HCT116 (cell line): ENCODE results near the gene LDLRAD4. TPM values are rescaled to one million over a fixed set of nuclear protein-coding genes. Genes with fewer than 3 reads are reported as not detected.

ENCODE experiments used
- ATAC-seq: fragments of 200-7000 bp; cut with Tn5 transposase; 2 replicates; pipeline ENCODE4 v1.9.1; 2020; ENCODE audit warnings: mild to moderate bottlenecking, moderate library complexity
- BruUV-seq: library from RNA; stranded (reverse); fragments of 400-500 nt; replicated peaks from 2 replicates; lab custom pipeline; 2021; lab: Mats Ljungman, UMichigan
- CTCF ChIA-PET: fragments of 300-600 bp; sonication (Branson Sonifier 250); formaldehyde crosslinking; loops from one replicate; lab custom pipeline; 2021; ENCODE audit warnings: antibody characterized with exemption; lab: Charles Lee
- POLR2A ChIA-PET: fragments of 300-600, 350-600 bp; sonication (Branson Sonifier 250); formaldehyde crosslinking; loops from one replicate; lab custom pipeline; 2021; ENCODE audit warnings: antibody characterized with exemption; lab: Charles Lee
- RAD21 ChIA-PET, 2 experiments: fragments of 300-600 bp; sonication (Branson Sonifier 250); formaldehyde crosslinking; loops; one replicate each; lab custom pipeline; 2023; ENCODE audit warnings: low total read pairs in 2 of 2; ENCODE audit not compliant: uncharacterized antibody in 2 of 2, unreplicated experiment in 2 of 2, low non-redundant PET in 1 of 2; lab: Charles Lee
- DNase-seq: peaks from one replicate; pipeline ENCODE4 v3.0.0-alpha.2; 2010; ENCODE audit warnings: low read depth, low spot score
- H2AFZ ChIP-seq: fragments of 200-600 bp; shearing (Covaris generic), sonication (generic); 2 replicates; pipeline ENCODE4 v1.6.1; 2017; ENCODE audit warnings: low read depth, mixed run types, mixed read lengths, antibody characterized with exemption, low read length; ENCODE audit not compliant: poor library complexity, severe bottlenecking
- H3K27ac ChIP-seq: 2 replicates; pipeline ENCODE4 v1.5.1; 2012; ENCODE audit warnings: low read depth, low read length
- H3K27me3 ChIP-seq: fragments of 200-600 bp; sonication (generic); 2 replicates; pipeline ENCODE4 v1.6.1; 2016; ENCODE audit warnings: mixed run types, low read length, mixed read lengths; ENCODE audit not compliant: insufficient read depth
- H3K36me3 ChIP-seq, 2 experiments: fragments of 200-500 bp in 1 of 2; fragments of 200-600 bp in 1 of 2; sonication (Bioruptor generic) in 1 of 2; sonication (generic) in 1 of 2; 2 replicates each; pipeline versions ENCODE4 v1.5.1 to v1.6.1; 2014 to 2016; ENCODE audit warnings: low read length in 2 of 2, inconsistent platforms in 1 of 2, mixed read lengths in 1 of 2, mixed run types in 1 of 2; ENCODE audit not compliant: insufficient read depth in 2 of 2, control insufficient read depth in 1 of 2
- H3K4me1 ChIP-seq, 2 experiments: fragments of 200-600 bp in 1 of 2; sonication (generic) in 1 of 2; 2 replicates each; pipeline versions ENCODE4 v1.5.1 to v1.6.1; 2012 to 2017; ENCODE audit warnings: low read length in 2 of 2, inconsistent platforms in 1 of 2, mild to moderate bottlenecking in 1 of 2, mixed read lengths in 1 of 2, mixed run types in 1 of 2, moderate library complexity in 1 of 2; ENCODE audit not compliant: insufficient read depth in 2 of 2, control insufficient read depth in 1 of 2
- H3K4me2 ChIP-seq: fragments of 200-600 bp; sonication (generic); 2 replicates; pipeline ENCODE4 v1.6.1; 2017; ENCODE audit warnings: mixed run types, low read length, mixed read lengths
- H3K4me3 ChIP-seq, 2 experiments: fragments of 200-600 bp in 1 of 2; sonication (generic) in 1 of 2; replicated peaks in 1 of 2; 2 replicates each; pipeline ENCODE4 v1.5.1; 2011 to 2016; ENCODE audit warnings: low read length in 2 of 2, control low read depth in 1 of 2, low read depth in 1 of 2, mild to moderate bottlenecking in 1 of 2, mixed read lengths in 1 of 2, mixed run types in 1 of 2
- H3K79me2 ChIP-seq: fragments of 200-600 bp; sonication (generic); 2 replicates; pipeline ENCODE4 v1.6.1; 2017; ENCODE audit warnings: mild to moderate bottlenecking, mixed run types, low read length, moderate library complexity, mixed read lengths; ENCODE audit not compliant: insufficient read depth
- H3K9ac ChIP-seq: fragments of 200-600 bp; sonication (generic); 2 replicates; pipeline ENCODE4 v1.6.1; 2016; ENCODE audit warnings: low read length, mixed read lengths
- H3K9me2 ChIP-seq: fragments of 200-600 bp; sonication (generic), shearing (Covaris generic); 2 replicates; pipeline ENCODE4 v1.6.1; 2017; ENCODE audit warnings: mixed run types, mild to moderate bottlenecking, moderate library complexity; ENCODE audit not compliant: insufficient read depth
- H3K9me3 ChIP-seq, 2 experiments: fragments of 200-500 bp in 1 of 2; fragments of 200-600 bp in 1 of 2; sonication (Bioruptor generic) in 1 of 2; sonication (generic) in 1 of 2; 2 replicates each; pipeline ENCODE4 v1.6.1; 2014 to 2017; ENCODE audit warnings: low read length in 2 of 2, mixed read lengths in 2 of 2, inconsistent platforms in 1 of 2, low read depth in 1 of 2, mild to moderate bottlenecking in 1 of 2, mixed run types in 1 of 2, moderate library complexity in 1 of 2; ENCODE audit not compliant: control insufficient read depth in 1 of 2, insufficient read depth in 1 of 2
- H4K20me1 ChIP-seq: fragments of 200-600 bp; sonication (generic), shearing (Covaris generic); 2 replicates; pipeline ENCODE4 v1.6.1; 2017; ENCODE audit warnings: mixed run types, mild to moderate bottlenecking, moderate library complexity; ENCODE audit not compliant: insufficient read depth
- CBX3 ChIP-seq: IDR thresholded peaks from 2 replicates; pipeline ENCODE4 v1.6.1; 2012; ENCODE audit warnings: low read depth
- CEBPB ChIP-seq: IDR thresholded peaks from 2 replicates; pipeline ENCODE4 v1.6.1; 2012; ENCODE audit warnings: low read depth
- EGR1 ChIP-seq: IDR thresholded peaks from 2 replicates; pipeline ENCODE4 v1.6.1; 2012; ENCODE audit warnings: low read depth
- ELF1 ChIP-seq: IDR thresholded peaks from 2 replicates; pipeline ENCODE4 v1.6.1; 2012; ENCODE audit warnings: low read depth, borderline replicate concordance
- EZH2 ChIP-seq: fragments of 200-600 bp; sonication (generic); IDR thresholded peaks from 2 replicates; pipeline ENCODE4 v1.6.1; 2017; ENCODE audit warnings: antibody characterized with exemption, mixed run types
- EZH2phosphoT487 ChIP-seq: fragments of 200-600 bp; IDR thresholded peaks from 2 replicates; pipeline ENCODE4 v1.6.1; 2018; ENCODE audit warnings: antibody characterized with exemption, borderline replicate concordance
- FOSL1 ChIP-seq: IDR thresholded peaks from 2 replicates; pipeline ENCODE4 v1.6.1; 2012; ENCODE audit warnings: low read depth
- JUND ChIP-seq: IDR thresholded peaks from 2 replicates; pipeline ENCODE4 v1.6.1; 2012
- SP1 ChIP-seq: IDR thresholded peaks from 2 replicates; pipeline ENCODE4 v1.6.1; 2012; ENCODE audit warnings: low read depth
- SRF ChIP-seq: IDR thresholded peaks from 2 replicates; pipeline ENCODE4 v1.6.1; 2012; ENCODE audit warnings: low read depth
- TCF7L2 ChIP-seq: IDR thresholded peaks from 2 replicates; pipeline ENCODE4 v1.7.0; 2011; ENCODE audit warnings: borderline replicate concordance, inconsistent platforms; ENCODE audit not compliant: insufficient read depth, insufficient read length; ENCODE audit errors: extremely low read depth
- YY1 ChIP-seq: IDR thresholded peaks from 2 replicates; pipeline ENCODE4 v1.6.1; 2011; ENCODE audit warnings: low read length, low read depth, moderate library complexity, mild to moderate bottlenecking; ENCODE audit not compliant: insufficient replicate concordance; ENCODE audit errors: extremely low read depth
- ZFX ChIP-seq: fragments of 450-650 bp; IDR thresholded peaks from 2 replicates; pipeline ENCODE4 v1.6.1; 2017
- intact Hi-C: fragments of 100-400 bp; cut with micrococcal nuclease; formaldehyde crosslinking; loops from 2 replicates; pipeline ENCODE4 v1.10.0; 2022
- total RNA-seq: library from RNA; stranded (reverse); gene quantifications from one replicate; pipeline ENCODE4 v1.2.1, GENCODE V29; 2021; ENCODE audit not compliant: unreplicated experiment
- TF ChIP-seq, protein P1 (sequence below): IDR thresholded peaks from 2 replicates; pipeline ENCODE4 v1.6.1; 2012; ENCODE audit warnings: low read depth
- TF ChIP-seq, protein P2 (sequence below): IDR thresholded peaks from 2 replicates; pipeline ENCODE4 v1.6.1; 2011; ENCODE audit warnings: mild to moderate bottlenecking, low read length, moderate library complexity; ENCODE audit not compliant: insufficient replicate concordance; ENCODE audit errors: extremely low read depth
- TF ChIP-seq, protein P3 (sequence below): IDR thresholded peaks from 2 replicates; pipeline ENCODE4 v1.6.1; 2012
- TF ChIP-seq, protein P4 (sequence below), 3 experiments: fragments of 200-600 bp in 1 of 3; sonication (generic) in 1 of 3; IDR thresholded peaks in 2 of 3; conservative IDR thresholded peaks in 1 of 3; 2 replicates each; pipeline ENCODE4 v1.5.1; 2012 to 2017; ENCODE audit warnings: low read depth in 2 of 3, low read length in 2 of 3, antibody characterized with exemption in 1 of 3, borderline replicate concordance in 1 of 3, control low read depth in 1 of 3, mild to moderate bottlenecking in 1 of 3, mixed read lengths in 1 of 3, mixed run types in 1 of 3, moderate library complexity in 1 of 3; ENCODE audit not compliant: insufficient read depth in 1 of 3

Gene LDLRAD4
- total RNA-seq, 1 experiment from 2014 or later, result 1.2 TPM

DNA sequence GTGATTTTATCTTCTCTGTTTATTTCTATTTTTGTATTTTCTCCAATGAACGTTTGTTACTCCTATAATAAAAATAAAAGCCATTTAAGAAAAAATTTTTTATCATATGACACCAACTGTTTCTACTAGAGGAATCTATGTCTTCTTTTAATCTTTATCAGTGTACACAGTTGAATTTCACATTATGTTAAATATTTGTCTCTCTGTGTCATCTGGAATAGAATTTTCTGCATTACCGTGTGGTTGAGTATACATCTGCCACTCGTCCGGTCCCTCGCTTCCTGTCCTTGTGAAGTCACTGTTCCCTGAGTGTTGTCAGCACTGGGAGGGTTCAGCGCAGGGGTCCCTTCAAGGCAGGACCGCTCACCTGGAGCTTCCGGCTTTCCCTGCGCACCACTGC is 99.2 kb downstream of the LDLRAD4 start (continued):
- TF ChIP-seq, protein P1, sequence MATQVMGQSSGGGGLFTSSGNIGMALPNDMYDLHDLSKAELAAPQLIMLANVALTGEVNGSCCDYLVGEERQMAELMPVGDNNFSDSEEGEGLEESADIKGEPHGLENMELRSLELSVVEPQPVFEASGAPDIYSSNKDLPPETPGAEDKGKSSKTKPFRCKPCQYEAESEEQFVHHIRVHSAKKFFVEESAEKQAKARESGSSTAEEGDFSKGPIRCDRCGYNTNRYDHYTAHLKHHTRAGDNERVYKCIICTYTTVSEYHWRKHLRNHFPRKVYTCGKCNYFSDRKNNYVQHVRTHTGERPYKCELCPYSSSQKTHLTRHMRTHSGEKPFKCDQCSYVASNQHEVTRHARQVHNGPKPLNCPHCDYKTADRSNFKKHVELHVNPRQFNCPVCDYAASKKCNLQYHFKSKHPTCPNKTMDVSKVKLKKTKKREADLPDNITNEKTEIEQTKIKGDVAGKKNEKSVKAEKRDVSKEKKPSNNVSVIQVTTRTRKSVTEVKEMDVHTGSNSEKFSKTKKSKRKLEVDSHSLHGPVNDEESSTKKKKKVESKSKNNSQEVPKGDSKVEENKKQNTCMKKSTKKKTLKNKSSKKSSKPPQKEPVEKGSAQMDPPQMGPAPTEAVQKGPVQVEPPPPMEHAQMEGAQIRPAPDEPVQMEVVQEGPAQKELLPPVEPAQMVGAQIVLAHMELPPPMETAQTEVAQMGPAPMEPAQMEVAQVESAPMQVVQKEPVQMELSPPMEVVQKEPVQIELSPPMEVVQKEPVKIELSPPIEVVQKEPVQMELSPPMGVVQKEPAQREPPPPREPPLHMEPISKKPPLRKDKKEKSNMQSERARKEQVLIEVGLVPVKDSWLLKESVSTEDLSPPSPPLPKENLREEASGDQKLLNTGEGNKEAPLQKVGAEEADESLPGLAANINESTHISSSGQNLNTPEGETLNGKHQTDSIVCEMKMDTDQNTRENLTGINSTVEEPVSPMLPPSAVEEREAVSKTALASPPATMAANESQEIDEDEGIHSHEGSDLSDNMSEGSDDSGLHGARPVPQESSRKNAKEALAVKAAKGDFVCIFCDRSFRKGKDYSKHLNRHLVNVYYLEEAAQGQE, result no peak
- no peak for TF ChIP-seq SP1
- no peak for TF ChIP-seq CEBPB
- TF ChIP-seq FOSL1, result no peak
- no peak for TF ChIP-seq EZH2phosphoT487
- no peak for TF ChIP-seq JUND
- no peak for TF ChIP-seq EGR1

DNA sequence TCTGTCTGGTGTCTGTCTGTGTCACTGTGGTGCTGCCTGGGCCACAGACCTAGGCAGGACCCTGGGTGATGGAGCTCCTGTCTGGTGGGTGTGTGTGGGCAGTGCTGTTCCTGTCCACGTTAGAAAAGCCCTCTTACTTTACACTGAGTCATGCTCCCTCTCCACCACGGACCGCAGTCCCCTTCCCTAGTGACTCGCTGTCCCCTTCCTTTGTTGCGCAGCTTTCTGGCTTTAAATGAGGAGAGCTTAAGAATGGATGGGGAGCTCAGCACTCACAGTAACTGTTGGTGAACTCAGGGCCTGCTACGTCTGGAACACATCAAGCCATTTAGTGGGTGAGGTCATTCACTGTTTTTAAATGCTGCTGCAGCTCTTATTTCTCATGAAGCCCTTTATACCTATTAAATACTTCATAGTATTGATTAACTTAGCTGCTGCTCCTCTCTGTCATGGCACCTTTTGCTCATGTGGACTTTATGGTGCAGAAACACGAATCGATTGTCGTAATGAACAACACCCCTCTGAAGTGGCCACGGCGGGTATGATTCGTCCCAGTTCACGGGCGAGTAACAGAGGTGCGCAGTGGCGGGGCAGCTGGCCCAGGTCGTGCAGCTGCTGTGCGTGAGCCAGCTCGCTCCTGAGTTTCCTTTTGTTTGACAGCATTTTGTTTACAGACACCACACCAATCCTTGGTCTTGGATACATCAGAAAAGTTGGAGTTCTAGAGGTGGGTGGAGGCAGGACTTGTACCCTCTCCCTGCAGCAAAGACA is 100.4 kb downstream of the LDLRAD4 start:
- Histone ChIP-seq H3K27me3 (no peaks in the 10 kb centered on the region), H3K36me3 (no peaks in the 10 kb centered on the region), H3K4me3 (no peak overlapping the region), H3K79me2 (no peaks in the 10 kb centered on the region), H3K9me3 (peaks cover 7 to 11% of the 10 kb centered on the region in 2 experiments; a peak in 3 of 4 replicates), H3K27ac (no peak overlapping the region), H4K20me1 (no peaks in the 10 kb centered on the region), H3K4me2 (no peak overlapping the region), H2AFZ (no peak overlapping the region), H3K9ac (no peak overlapping the region), H3K4me1 (no peaks in the 10 kb centered on the region), H3K9me2 (no peaks in the 10 kb centered on the region)
- ChIA-PET RAD21 (no interaction called here), CTCF (no interaction called here), POLR2A (no interaction called here)
- no peak for ATAC-seq
- no TSS peak for BruUV-seq
- intact Hi-C loops, result loop anchor here (5.0 to 10.0 kb wide), 2 partner anchors 33 to 54 kb away; no protein-coding TSS in a partner anchor
- DNase-seq, result no peak
- TF ChIP-seq CBX3 (no peak), SP1 (no peak), YY1 (no peak), EZH2 (no peak), ZFX (no peak), JUND (no peak), SRF (no peak), EGR1 (no peak), TCF7L2 (no peak), EZH2phosphoT487 (no peak), ELF1 (no peak)
- TF ChIP-seq, protein P2, sequence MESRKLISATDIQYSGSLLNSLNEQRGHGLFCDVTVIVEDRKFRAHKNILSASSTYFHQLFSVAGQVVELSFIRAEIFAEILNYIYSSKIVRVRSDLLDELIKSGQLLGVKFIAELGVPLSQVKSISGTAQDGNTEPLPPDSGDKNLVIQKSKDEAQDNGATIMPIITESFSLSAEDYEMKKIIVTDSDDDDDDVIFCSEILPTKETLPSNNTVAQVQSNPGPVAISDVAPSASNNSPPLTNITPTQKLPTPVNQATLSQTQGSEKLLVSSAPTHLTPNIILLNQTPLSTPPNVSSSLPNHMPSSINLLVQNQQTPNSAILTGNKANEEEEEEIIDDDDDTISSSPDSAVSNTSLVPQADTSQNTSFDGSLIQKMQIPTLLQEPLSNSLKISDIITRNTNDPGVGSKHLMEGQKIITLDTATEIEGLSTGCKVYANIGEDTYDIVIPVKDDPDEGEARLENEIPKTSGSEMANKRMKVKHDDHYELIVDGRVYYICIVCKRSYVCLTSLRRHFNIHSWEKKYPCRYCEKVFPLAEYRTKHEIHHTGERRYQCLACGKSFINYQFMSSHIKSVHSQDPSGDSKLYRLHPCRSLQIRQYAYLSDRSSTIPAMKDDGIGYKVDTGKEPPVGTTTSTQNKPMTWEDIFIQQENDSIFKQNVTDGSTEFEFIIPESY, result no peak
- TF ChIP-seq, protein P3, sequence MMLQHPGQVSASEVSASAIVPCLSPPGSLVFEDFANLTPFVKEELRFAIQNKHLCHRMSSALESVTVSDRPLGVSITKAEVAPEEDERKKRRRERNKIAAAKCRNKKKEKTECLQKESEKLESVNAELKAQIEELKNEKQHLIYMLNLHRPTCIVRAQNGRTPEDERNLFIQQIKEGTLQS, result no peak
- TF ChIP-seq, protein P4, sequence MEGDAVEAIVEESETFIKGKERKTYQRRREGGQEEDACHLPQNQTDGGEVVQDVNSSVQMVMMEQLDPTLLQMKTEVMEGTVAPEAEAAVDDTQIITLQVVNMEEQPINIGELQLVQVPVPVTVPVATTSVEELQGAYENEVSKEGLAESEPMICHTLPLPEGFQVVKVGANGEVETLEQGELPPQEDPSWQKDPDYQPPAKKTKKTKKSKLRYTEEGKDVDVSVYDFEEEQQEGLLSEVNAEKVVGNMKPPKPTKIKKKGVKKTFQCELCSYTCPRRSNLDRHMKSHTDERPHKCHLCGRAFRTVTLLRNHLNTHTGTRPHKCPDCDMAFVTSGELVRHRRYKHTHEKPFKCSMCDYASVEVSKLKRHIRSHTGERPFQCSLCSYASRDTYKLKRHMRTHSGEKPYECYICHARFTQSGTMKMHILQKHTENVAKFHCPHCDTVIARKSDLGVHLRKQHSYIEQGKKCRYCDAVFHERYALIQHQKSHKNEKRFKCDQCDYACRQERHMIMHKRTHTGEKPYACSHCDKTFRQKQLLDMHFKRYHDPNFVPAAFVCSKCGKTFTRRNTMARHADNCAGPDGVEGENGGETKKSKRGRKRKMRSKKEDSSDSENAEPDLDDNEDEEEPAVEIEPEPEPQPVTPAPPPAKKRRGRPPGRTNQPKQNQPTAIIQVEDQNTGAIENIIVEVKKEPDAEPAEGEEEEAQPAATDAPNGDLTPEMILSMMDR (IDR thresholded peaks at IDR 0.05 in 2 of 3, conservative IDR thresholded peaks at IDR 0.05 in 1 of 3; ENCODE audit: borderline replicate concordance in 1 of 3, insufficient read depth in 1 of 3, low read depth in 2 of 3, low read length in 2 of 3), result no peak
